Breast epithelium (tissue), 3 donors: ENCODE measurements around the gene ZNF516.

Source experiments
- CTCF ChIP-seq, 3 donors: fragments of 450-650 bp; IDR thresholded peaks; one replicate each; pipeline ENCODE4 v1.5.1; 2016 to 2017; ENCODE audit warnings: antibody characterized with exemption in 3 of 3, mild to moderate bottlenecking in 3 of 3, moderate library complexity in 3 of 3
- POLR2A ChIP-seq: fragments of 450-650 bp; IDR thresholded peaks from one replicate; pipeline ENCODE4 v1.6.1; 2016; ENCODE audit warnings: antibody characterized with exemption, mild to moderate bottlenecking, moderate library complexity
- POLR2AphosphoS5 ChIP-seq, 3 donors: sonication (generic); formaldehyde crosslinking; IDR thresholded peaks; one replicate each; pipeline ENCODE4 v1.6.1; 2017; ENCODE audit warnings: antibody characterized with exemption in 3 of 3

- TF ChIP-seq POLR2AphosphoS5 (IDR thresholded peaks at IDR 0.05) (no peak), CTCF (IDR thresholded peaks at IDR 0.05) (no peak), POLR2A (no peak)
Observed at GRCh38 chr18:76445275-76445674, 49.8 kb downstream of the ZNF516 start.
